Stimulated activated naive B cell treated with anti-CD40 and anti-IgM and Interleukin-4, amounts not matched to agents 10 μg/mL and 1 μg/mL and 100 μg/mL, for 72 hours (primary cell): Measurements from ENCODE around the gene KDM6A.
"Not testable (repeated sequence)": the region's sequence is repeated elsewhere in the genome, so short reads cannot be mapped to it uniquely, and the experiment has no call there.

Source experiments
- ATAC-seq, 2 donors: fragments of 150-1000 bp; cut with Tn5 transposase; replicated peaks; 2 replicates each; pipeline ENCODE4 v1.10.0; 2021; ENCODE audit warnings: moderate library complexity in 1 of 2
- DNase-seq: peaks from one replicate; pipeline ENCODE4 v3.0.0; 2021
- H3K27ac Mint-ChIP-seq: one replicate; pipeline ENCODE4 v1.8.0; 2022; ENCODE audit warnings: mild to moderate bottlenecking, mixed read lengths
- H3K27me3 Mint-ChIP-seq, 2 donors: one replicate each; pipeline ENCODE4 v1.8.0; 2022; ENCODE audit warnings: mixed read lengths in 2 of 2
- H3K36me3 Mint-ChIP-seq, 2 donors: one replicate each; pipeline ENCODE4 v1.8.0; 2022; ENCODE audit warnings: mixed read lengths in 2 of 2, mild to moderate bottlenecking in 1 of 2
- H3K4me1 Mint-ChIP-seq, 2 donors: one replicate each; pipeline ENCODE4 v1.8.0; 2022; ENCODE audit warnings: mixed read lengths in 2 of 2, mild to moderate bottlenecking in 1 of 2
- H3K4me3 Mint-ChIP-seq, 2 donors: one replicate each; pipeline ENCODE4 v1.8.0; 2022; ENCODE audit warnings: mild to moderate bottlenecking in 2 of 2, mixed read lengths in 2 of 2, moderate library complexity in 1 of 2
- H3K9me3 Mint-ChIP-seq, 2 donors: one replicate each; pipeline ENCODE4 v1.8.0; 2022; ENCODE audit warnings: mixed read lengths in 2 of 2, mild to moderate bottlenecking in 1 of 2

The KDM6A gene

GRCh38 chrX:44872821-44873414 is at the start of gene KDM6A:
Gene KDM6A, plus strand, starts transcription at chrX:44873188. Its CDS starts 364 bp downstream, at chrX:44873552.
- no peaks in the 10 kb centered on the region for H3K9me3 Mint-ChIP-seq
- ATAC-seq (peak; percentile 89 to 91), DNase-seq (peak; percentile 99)
- H3K27me3 Mint-ChIP-seq, result no peaks in the 10 kb centered on the region
- H3K36me3 Mint-ChIP-seq, result peaks cover 0 to 6% of the 10 kb centered on the region in 2 donors
- H3K27ac Mint-ChIP-seq, result peak within 1 kb of the TSS; percentile 98
- H3K4me3 Mint-ChIP-seq, result peak within 1 kb of the TSS; percentile 90 to 97
- peaks cover 0 to 14% of the 10 kb centered on the region in 2 donors for H3K4me1 Mint-ChIP-seq

- not testable (repeated sequence) for ATAC-seq, H3K4me3 Mint-ChIP-seq, H3K9me3 Mint-ChIP-seq, DNase-seq, H3K27me3 Mint-ChIP-seq, H3K27ac Mint-ChIP-seq, H3K4me1 Mint-ChIP-seq, H3K36me3 Mint-ChIP-seq
Observed at GRCh38 chrX:44823193-44823592, 49.8 kb upstream of the KDM6A start.

- Mint-ChIP-seq H3K4me1 (no peaks in the 10 kb centered on the region), H3K9me3 (no peaks in the 10 kb centered on the region), H3K36me3 (no peaks in the 10 kb centered on the region), H3K27ac (no peak overlapping the region), H3K4me3 (no peak overlapping the region), H3K27me3 (no peaks in the 10 kb centered on the region)
- DNase-seq (no peak), ATAC-seq (no peak)
Observed at GRCh38 chrX:44828008-44828605, 44.9 kb upstream of the KDM6A start.

GRCh38 chrX:44829832-44830231 is 43.2 kb upstream of the KDM6A start:
- DNase-seq (no peak), ATAC-seq (no peak)
- Mint-ChIP-seq H3K36me3 (no peaks in the 10 kb centered on the region), H3K4me1 (no peaks in the 10 kb centered on the region), H3K4me3 (no peak overlapping the region), H3K27me3 (no peaks in the 10 kb centered on the region), H3K27ac (no peak overlapping the region), H3K9me3 (no peaks in the 10 kb centered on the region)

- no peaks in the 10 kb centered on the region for H3K4me1 Mint-ChIP-seq
Observed at GRCh38 chrX:44842550-44843317, 30.3 kb upstream of the KDM6A start.

GRCh38 chrX:44843318-44843702 is 29.7 kb upstream of the KDM6A start:
- H3K27me3 Mint-ChIP-seq, result no peaks in the 10 kb centered on the region
- no peaks in the 10 kb centered on the region for H3K36me3 Mint-ChIP-seq
- H3K4me1 Mint-ChIP-seq, result no peaks in the 10 kb centered on the region
- DNase-seq, result no peak
- no peak overlapping the region for H3K4me3 Mint-ChIP-seq
- ATAC-seq, result no peak
- peaks cover 0 to 1% of the 10 kb centered on the region in 2 donors for H3K9me3 Mint-ChIP-seq
- H3K27ac Mint-ChIP-seq, result no peak overlapping the region

More at GRCh38 chrX:44842550-44843317, 30.3 kb upstream of the KDM6A start:
- Mint-ChIP-seq H3K27me3 (no peaks in the 10 kb centered on the region), H3K4me3 (no peak overlapping the region), H3K9me3 (peaks cover 0 to 1% of the 10 kb centered on the region in 2 donors), H3K27ac (no peak overlapping the region), H3K36me3 (no peaks in the 10 kb centered on the region)
- ATAC-seq (no peak), DNase-seq (no peak)

- Mint-ChIP-seq H3K4me1 (no peaks in the 10 kb centered on the region), H3K9me3 (no peaks in the 10 kb centered on the region), H3K4me3 (no peak within 1 kb of the TSS), H3K36me3 (no peaks in the 10 kb centered on the region), H3K27me3 (no peaks in the 10 kb centered on the region), H3K27ac (no peak within 1 kb of the TSS)
- DNase-seq (no peak), ATAC-seq (no peak)
Observed at GRCh38 chrX:44843753-44844152, 29.2 kb upstream of the KDM6A start, which contains the start of gene DUSP21. Gene DUSP21, plus strand, starts transcription at chrX:44844021. Its CDS starts 112 bp downstream, at chrX:44844133.

GRCh38 chrX:44844204-44844603 is 28.8 kb upstream of the KDM6A start:
- H3K36me3 Mint-ChIP-seq, result no peaks in the 10 kb centered on the region
- ATAC-seq, result no peak
- no peak overlapping the region for H3K4me3 Mint-ChIP-seq

GRCh38 chrX:44850891-44851290 is 22.1 kb upstream of the KDM6A start:
- not testable (repeated sequence) for H3K27me3 Mint-ChIP-seq, H3K9me3 Mint-ChIP-seq, DNase-seq, ATAC-seq, H3K4me1 Mint-ChIP-seq, H3K36me3 Mint-ChIP-seq, H3K27ac Mint-ChIP-seq, H3K4me3 Mint-ChIP-seq

More at GRCh38 chrX:44844204-44844603, 28.8 kb upstream of the KDM6A start:
- Mint-ChIP-seq H3K9me3 (no peaks in the 10 kb centered on the region), H3K27ac (no peak overlapping the region), H3K4me1 (no peaks in the 10 kb centered on the region), H3K27me3 (no peaks in the 10 kb centered on the region)
- DNase-seq, result no peak

GRCh38 chrX:44871114-44871645 is 1.8 kb upstream of the KDM6A start:
- Mint-ChIP-seq H3K27me3 (no peaks in the 10 kb centered on the region), H3K9me3 (no peaks in the 10 kb centered on the region), H3K4me3 (peak overlapping the region; percentile 60 to 63), H3K4me1 (peaks cover 0 to 12% of the 10 kb centered on the region in 2 donors), H3K36me3 (peaks cover 0 to 6% of the 10 kb centered on the region in 2 donors), H3K27ac (peak overlapping the region; percentile 63)
- ATAC-seq (no peak), DNase-seq (no peak)

- H3K27ac Mint-ChIP-seq, result peak overlapping the region; percentile 98
- no peaks in the 10 kb centered on the region for H3K9me3 Mint-ChIP-seq
- ATAC-seq, result peak; percentile 36 to 41
- peaks cover 0 to 6% of the 10 kb centered on the region in 2 donors for H3K36me3 Mint-ChIP-seq
- peaks cover 0 to 12% of the 10 kb centered on the region in 2 donors for H3K4me1 Mint-ChIP-seq
- no peaks in the 10 kb centered on the region for H3K27me3 Mint-ChIP-seq
- peak overlapping the region; percentile 90 to 97 for H3K4me3 Mint-ChIP-seq
- no peak for DNase-seq
Observed at GRCh38 chrX:44871931-44872820, 812 bp upstream of the KDM6A start.

- peak overlapping the region; percentile 90 to 97 for H3K4me3 Mint-ChIP-seq
Observed at GRCh38 chrX:44873415-44874276, 658 bp downstream of the KDM6A start.

More at GRCh38 chrX:44873415-44874276, 658 bp downstream of the KDM6A start:
- DNase-seq, result peak; percentile 51
- peak; percentile 12 to 23 for ATAC-seq
- Mint-ChIP-seq H3K9me3 (no peaks in the 10 kb centered on the region), H3K27me3 (no peaks in the 10 kb centered on the region), H3K27ac (peak overlapping the region; percentile 98), H3K4me1 (peaks cover 0 to 14% of the 10 kb centered on the region in 2 donors), H3K36me3 (peaks cover 0 to 6% of the 10 kb centered on the region in 2 donors)
